Esophagus (tissue), 2 donors: ENCODE results near the gene RASL11B. TPM values are rescaled to one million over a fixed set of nuclear protein-coding genes. Genes with fewer than 3 reads are reported as not detected.

Experiments
- H3K27ac ChIP-seq, 2 donors: one replicate each; pipeline ENCODE4 v1.5.1; 2013; ENCODE audit warnings: low read depth in 2 of 2, mild to moderate bottlenecking in 2 of 2, inconsistent platforms in 1 of 2, low read length in 1 of 2, moderate library complexity in 1 of 2
- H3K27me3 ChIP-seq, 2 donors: one replicate each; pipeline ENCODE4 v1.6.1; 2013; ENCODE audit warnings: low read length in 2 of 2, control low read depth in 1 of 2, mild to moderate bottlenecking in 1 of 2; ENCODE audit not compliant: insufficient read depth in 2 of 2, control insufficient read depth in 1 of 2
- H3K36me3 ChIP-seq, 2 donors: one replicate each; pipeline ENCODE4 v1.6.1; 2013; ENCODE audit warnings: low read length in 1 of 2; ENCODE audit not compliant: control insufficient read depth in 2 of 2, insufficient read depth in 2 of 2
- H3K4me1 ChIP-seq, 2 donors: one replicate each; pipeline ENCODE4 v1.6.1; 2013; ENCODE audit warnings: low read length in 1 of 2; ENCODE audit not compliant: control insufficient read depth in 2 of 2, insufficient read depth in 2 of 2
- H3K4me3 ChIP-seq, 2 donors: one replicate each; pipeline ENCODE4 v1.5.1; 2013; ENCODE audit warnings: low read length in 2 of 2, mild to moderate bottlenecking in 2 of 2, low read depth in 1 of 2, moderate library complexity in 1 of 2
- H3K9me3 ChIP-seq, 2 donors: one replicate each; pipeline ENCODE4 v1.6.1; 2013; ENCODE audit warnings: mild to moderate bottlenecking in 2 of 2, low read depth in 1 of 2, low read length in 1 of 2, moderate library complexity in 1 of 2; ENCODE audit not compliant: control insufficient read depth in 2 of 2, insufficient read depth in 1 of 2
- WGBS, 2 donors: extraction: QIAGEN DNeasy Blood & Tissue Kit; methylation state at CpG; one replicate each; pipeline ENCODE4 v1.1.7; 2013; 5-methylcytosine and 5-hydroxymethylcytosine counted together
- polyA plus RNA-seq, 2 donors: library from polyadenylated mRNA; stranded (reverse); fragments of 200-250 nt; gene quantifications; one replicate each; pipeline ENCODE4 v1.2.3, GENCODE V29; 2013
- donor health status: healthy with polysubstance abuse.
- donor health status: Bipolar disorder and iron deficiency.

RASL11B gene
- polyA plus RNA-seq, 2 donors = 0.39 TPM

DNA sequence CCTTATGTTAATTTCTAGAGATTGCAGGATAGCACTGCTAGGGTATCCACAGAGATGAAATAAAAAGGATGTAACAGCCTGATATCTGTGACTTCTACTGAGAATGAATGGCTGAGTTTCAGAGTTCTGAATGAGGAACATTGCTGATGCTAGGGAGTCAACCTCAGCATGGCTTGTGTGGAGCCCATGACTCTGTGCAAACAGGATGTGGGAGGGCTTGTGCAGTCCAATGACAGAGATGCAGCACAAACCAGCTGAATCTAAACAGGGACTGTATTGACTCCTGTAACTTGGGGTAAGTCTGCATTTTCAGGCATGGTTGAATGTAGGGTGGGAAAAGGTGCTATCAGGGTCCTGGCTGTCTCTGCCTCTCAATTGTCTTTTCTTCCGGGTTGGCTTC lies 5.3 kb upstream of the RASL11B start:
- Histone ChIP-seq H3K36me3 (no peaks in the 10 kb centered on the region), H3K4me1 (peaks cover 0 to 3% of the 10 kb centered on the region in 2 donors), H3K4me3 (no peak overlapping the region), H3K27ac (no peak overlapping the region), H3K27me3 (no peaks in the 10 kb centered on the region), H3K9me3 (peaks cover 0 to 3% of the 10 kb centered on the region in 2 donors)
- WGBS, 2 donors = 98 to 100% methylated on average over 1 of the region's 1 CpG

DNA sequence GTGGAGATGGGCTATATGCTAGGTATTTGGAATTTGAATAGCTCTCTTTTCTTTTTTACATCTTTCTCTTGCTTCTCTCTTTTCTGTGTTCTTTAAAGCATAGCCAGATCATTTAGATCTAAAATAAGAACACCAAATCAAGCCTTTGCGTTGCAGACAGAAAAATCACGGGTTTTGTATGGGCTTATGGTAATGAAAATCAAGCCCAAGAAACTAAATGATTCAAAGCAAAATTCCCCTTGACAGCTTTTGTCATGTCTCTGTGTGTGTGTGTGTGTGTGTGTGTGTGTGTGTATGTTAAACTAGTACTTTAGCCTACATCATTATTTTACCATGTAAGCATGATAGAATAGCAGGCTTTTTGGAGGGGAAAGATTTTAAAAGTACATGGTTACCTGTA lies 1.8 kb upstream of the RASL11B start:
- Histone ChIP-seq H3K27ac (no peak overlapping the region), H3K9me3 (peaks cover 0 to 3% of the 10 kb centered on the region in 2 donors), H3K36me3 (no peaks in the 10 kb centered on the region), H3K27me3 (no peaks in the 10 kb centered on the region), H3K4me3 (no peak overlapping the region), H3K4me1 (peaks cover 6% of the 10 kb centered on the region in 2 donors)
- WGBS, 2 donors = 81 to 94% methylated on average over 2 of the region's 2 CpGs

DNA sequence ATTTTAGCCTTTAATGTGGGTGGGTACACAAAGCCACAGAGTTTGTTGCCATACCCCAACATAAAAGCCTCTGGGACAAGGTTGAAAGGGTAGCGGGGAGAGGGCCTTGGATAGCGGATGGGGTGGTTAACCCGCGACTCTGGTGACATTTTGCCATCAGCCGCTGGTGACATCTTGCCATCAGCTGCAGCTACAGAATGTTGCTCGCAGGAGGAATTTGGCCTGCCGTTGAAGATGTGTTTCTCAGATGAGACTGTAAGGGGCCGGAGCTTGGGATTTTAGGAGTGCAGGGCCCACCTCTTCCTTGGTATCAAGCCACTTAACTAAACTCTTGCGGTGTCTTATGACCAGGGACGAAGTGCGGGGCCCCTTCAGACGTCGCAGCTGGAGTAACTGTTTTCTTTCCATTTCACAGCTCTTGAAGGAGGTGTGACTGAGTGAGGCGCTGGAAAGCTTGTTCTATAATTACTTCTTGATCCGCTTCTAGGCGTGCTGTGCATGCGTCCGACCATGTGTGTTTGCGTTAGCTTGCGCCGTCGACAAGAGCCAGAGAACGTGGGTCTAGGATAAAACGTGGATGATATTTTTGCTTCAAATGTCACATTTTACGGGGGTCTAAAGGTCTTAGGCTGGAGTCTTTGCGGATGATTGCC lies 820 bp upstream of the RASL11B start:
- H3K36me3 ChIP-seq = no peaks in the 10 kb centered on the region
- H3K4me3 ChIP-seq = peak overlapping the region; percentile 55 to 75
- no peak overlapping the region for H3K27ac ChIP-seq
- peaks cover 0 to 3% of the 10 kb centered on the region in 2 donors for H3K9me3 ChIP-seq
- peaks cover 6% of the 10 kb centered on the region in 2 donors for H3K4me1 ChIP-seq
- 40 to 47% methylated on average over 26 of the region's 26 CpGs for WGBS, 2 donors
- H3K27me3 ChIP-seq = no peaks in the 10 kb centered on the region

DNA sequence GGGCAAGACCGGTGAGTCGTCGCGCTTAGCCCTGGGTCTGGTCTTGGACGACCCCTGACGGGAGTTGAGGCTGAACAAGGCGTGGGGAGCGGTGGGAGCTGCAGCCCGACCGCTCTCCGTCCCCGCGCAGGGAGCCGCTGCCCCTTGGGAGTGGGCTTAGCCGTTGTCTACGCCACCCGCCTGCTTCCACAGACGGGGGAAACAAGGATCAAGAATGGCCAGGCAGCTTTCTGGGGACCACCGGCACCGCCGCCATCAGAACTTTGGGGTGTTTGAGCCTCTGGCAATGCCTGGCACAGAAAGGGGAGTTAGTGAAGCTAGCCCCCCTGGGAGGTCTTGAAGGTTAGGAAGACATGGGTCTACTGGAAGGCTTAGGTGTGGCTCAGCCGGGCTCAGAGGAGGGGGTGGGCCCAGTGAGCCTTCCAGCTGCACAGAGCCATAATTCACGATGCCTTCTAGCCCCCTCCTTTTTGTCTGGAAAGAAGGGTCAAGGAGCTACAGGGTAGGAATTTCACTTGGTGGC lies 583 bp downstream of the RASL11B start:
- peak overlapping the region; percentile 43 to 55 for H3K4me3 ChIP-seq
- 20 to 27% methylated on average over 23 of the region's 23 CpGs for whole genome bisulfite sequencing, 2 donors

DNA sequence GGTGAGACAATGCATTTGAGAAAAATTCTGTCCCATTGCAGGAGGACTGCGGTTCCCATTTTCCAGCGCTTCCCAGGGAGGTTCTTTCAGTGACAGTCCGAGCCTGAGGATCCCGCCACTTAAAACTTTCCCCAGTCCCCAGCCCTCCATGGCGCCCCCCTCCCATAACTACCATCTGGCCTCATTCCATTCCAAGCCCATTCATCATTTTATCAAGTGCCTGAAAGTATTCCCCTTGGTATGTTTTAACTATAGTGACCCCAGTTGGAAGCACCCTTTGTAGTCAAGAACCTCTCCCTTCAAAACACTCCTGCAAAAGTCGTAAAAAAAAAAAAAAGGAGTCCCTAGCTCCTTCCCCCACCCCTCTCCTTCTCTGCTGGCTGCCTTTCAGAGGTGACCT lies 1.2 kb downstream of the RASL11B start:
- Histone ChIP-seq H3K4me3 (no peak overlapping the region), H3K27ac (no peak overlapping the region), H3K9me3 (peaks cover 0 to 1% of the 10 kb centered on the region in 2 donors), H3K4me1 (peaks cover 6% of the 10 kb centered on the region in 2 donors), H3K27me3 (no peaks in the 10 kb centered on the region), H3K36me3 (no peaks in the 10 kb centered on the region)
- WGBS, 2 donors = 84% methylated on average over 6 of the region's 6 CpGs

More for the DNA sequence above, 583 bp downstream of the RASL11B start:
- no peak overlapping the region for H3K27ac ChIP-seq
- peaks cover 0 to 3% of the 10 kb centered on the region in 2 donors for H3K9me3 ChIP-seq
- peaks cover 6% of the 10 kb centered on the region in 2 donors for H3K4me1 ChIP-seq
- H3K27me3 ChIP-seq = no peaks in the 10 kb centered on the region
- H3K36me3 ChIP-seq = no peaks in the 10 kb centered on the region

DNA sequence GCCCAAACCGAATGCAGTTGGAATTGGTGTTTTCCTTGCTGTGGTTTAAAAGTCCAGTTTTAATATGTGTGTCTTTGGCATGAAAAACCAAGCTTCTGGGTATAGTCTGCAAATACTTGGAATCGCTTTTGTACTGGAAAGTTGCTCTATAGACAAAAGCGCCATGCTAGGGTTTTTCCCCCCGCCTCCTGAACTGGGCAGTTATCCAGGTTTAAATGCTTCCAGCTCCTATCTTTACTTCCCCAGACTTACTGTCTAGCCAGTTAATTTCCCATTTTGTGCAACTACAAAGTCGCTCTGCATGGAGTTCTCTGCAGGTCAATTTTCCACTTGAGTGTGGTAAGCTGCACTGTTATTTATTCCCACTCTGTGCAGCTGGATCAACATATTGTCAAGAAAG lies 2.7 kb downstream of the RASL11B start:
- Histone ChIP-seq H3K27me3 (no peaks in the 10 kb centered on the region), H3K27ac (no peak overlapping the region), H3K4me1 (peaks cover 6 to 8% of the 10 kb centered on the region in 2 donors), H3K9me3 (no peaks in the 10 kb centered on the region), H3K36me3 (no peaks in the 10 kb centered on the region), H3K4me3 (no peak overlapping the region)
- 35 to 46% methylated on average over 5 of the region's 5 CpGs for WGBS, 2 donors

DNA sequence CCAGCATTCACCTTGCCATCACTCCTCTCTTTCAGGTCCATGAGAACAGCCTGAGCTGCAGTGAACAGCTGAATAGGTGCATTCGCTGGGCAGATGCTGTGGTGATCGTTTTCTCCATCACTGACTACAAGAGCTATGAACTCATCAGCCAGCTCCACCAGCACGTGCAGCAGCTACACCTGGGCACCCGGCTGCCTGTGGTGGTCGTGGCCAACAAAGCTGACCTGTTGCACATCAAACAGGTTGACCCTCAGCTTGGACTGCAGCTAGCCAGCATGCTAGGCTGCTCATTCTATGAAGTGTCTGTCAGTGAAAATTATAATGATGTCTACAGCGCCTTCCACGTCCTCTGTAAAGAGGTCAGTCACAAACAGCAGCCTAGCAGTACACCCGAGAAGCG lies 3.2 kb downstream of the RASL11B start:
- peaks cover 6 to 8% of the 10 kb centered on the region in 2 donors for H3K4me1 ChIP-seq

DNA sequence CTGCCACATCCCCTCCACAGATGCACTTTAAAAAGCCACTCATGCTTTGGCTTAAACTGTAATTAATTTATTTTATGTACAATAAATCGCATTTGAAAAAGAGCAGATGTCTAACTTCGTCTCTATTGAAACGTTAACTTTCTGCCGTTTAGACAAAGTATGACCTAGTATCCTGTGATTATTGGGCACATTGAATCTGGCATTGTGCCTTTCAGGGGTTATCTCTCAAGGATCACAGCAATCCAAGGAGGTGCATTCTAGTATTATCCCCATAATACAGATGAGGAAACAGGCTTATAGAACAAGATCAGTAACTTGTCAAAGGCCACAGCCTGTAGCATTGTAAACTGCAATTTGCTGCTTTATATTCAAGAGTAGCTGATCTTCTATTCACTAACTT lies 4.6 kb downstream of the RASL11B start:
- H3K9me3 ChIP-seq = no peaks in the 10 kb centered on the region
- H3K36me3 ChIP-seq = peaks cover 0 to 4% of the 10 kb centered on the region in 2 donors
- no peak overlapping the region for H3K4me3 ChIP-seq
- H3K27me3 ChIP-seq = no peaks in the 10 kb centered on the region
- H3K27ac ChIP-seq = no peak overlapping the region
- WGBS, 2 donors = 77 to 80% methylated on average over 4 of the region's 4 CpGs
- peaks cover 6 to 8% of the 10 kb centered on the region in 2 donors for H3K4me1 ChIP-seq

More for the DNA sequence above, 3.2 kb downstream of the RASL11B start:
- no peaks in the 10 kb centered on the region for H3K9me3 ChIP-seq
- H3K27me3 ChIP-seq = no peaks in the 10 kb centered on the region
- H3K4me3 ChIP-seq = no peak overlapping the region
- 84 to 90% methylated on average over 9 of the region's 9 CpGs for WGBS, 2 donors
- H3K27ac ChIP-seq = no peak overlapping the region
- H3K36me3 ChIP-seq = no peaks in the 10 kb centered on the region

DNA sequence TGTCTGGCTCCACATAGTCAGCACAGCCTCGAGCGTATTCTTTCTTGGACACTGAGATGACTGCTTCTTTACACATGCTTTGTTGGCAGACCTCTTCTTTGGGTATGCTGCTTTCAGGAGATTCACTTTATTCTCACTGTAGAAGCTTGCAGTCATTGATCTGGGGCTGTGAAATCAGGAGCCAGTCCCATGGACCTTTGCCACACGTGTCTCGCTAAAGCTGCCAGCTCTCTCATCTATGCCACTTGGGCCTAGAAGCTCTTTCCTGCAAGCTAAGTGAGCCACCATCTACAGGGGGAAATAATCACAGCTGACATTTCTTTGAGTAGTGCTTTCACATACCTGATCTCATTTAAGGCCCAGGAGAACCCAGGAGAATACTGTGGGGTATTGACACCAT lies 5.0 kb downstream of the RASL11B start:
- Histone ChIP-seq H3K36me3 (peaks cover 0 to 4% of the 10 kb centered on the region in 2 donors), H3K4me1 (peaks cover 6 to 8% of the 10 kb centered on the region in 2 donors), H3K4me3 (no peak overlapping the region), H3K27me3 (no peaks in the 10 kb centered on the region), H3K27ac (no peak overlapping the region), H3K9me3 (no peaks in the 10 kb centered on the region)
- WGBS, 2 donors = 86 to 95% methylated on average over 4 of the region's 4 CpGs

DNA sequence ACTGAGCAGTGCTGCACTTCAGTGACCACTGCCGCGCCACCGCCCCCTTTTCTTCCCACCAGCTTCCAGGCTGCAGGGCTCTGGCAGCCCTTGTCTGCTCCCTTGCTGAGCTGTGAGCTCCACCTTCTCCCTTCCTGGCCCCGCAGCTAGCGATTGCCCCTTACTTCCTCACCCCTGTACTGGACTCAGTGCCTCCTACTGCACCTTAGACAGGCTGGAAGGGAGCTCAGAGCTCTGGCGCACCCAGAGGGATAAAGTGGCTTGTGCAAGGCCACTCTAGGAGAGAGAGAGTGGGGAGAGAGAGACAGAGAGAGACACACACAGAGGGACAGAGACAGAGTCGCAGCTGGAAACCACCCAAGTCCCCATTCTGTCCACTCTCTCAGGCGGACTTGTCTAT lies 6.0 kb downstream of the RASL11B start:
- Histone ChIP-seq H3K27ac (no peak overlapping the region), H3K4me1 (peaks cover 0 to 3% of the 10 kb centered on the region in 2 donors), H3K9me3 (no peaks in the 10 kb centered on the region), H3K4me3 (no peak overlapping the region), H3K36me3 (peaks cover 0 to 4% of the 10 kb centered on the region in 2 donors), H3K27me3 (no peaks in the 10 kb centered on the region)
- WGBS, 2 donors = 78 to 79% methylated on average over 8 of the region's 8 CpGs
